RWPE1 (cell line): ENCODE measurements around the gene RAB40C.
A peak's percentile ranks its signal among the peaks of the same experiment; 100 is the strongest.

Experiments
- CTCF ChIA-PET: fragments of 350-600 bp; sonication (Branson Sonifier 250); formaldehyde crosslinking; extraction: SDS; loops from one replicate; lab custom pipeline; 2021; lab: Yijun Ruan, JAX
- POLR2A ChIA-PET: fragments of 400-600 bp; formaldehyde crosslinking; extraction: SDS; loops from one replicate; lab custom pipeline; 2020; ENCODE audit warnings: antibody characterized with exemption; ENCODE audit not compliant: low non-redundant PET; lab: Yijun Ruan, JAX
- DNase-seq: peaks from one replicate; pipeline ENCODE4 v3.0.0; 2012; ENCODE audit warnings: low spot score
- H3K27ac ChIP-seq: fragments of 450-650 bp; 2 replicates; pipeline ENCODE4 v1.5.1; 2017
- TF ChIP-seq, protein P1 (sequence below): fragments of 450-650 bp; conservative IDR thresholded peaks from 2 replicates; pipeline ENCODE4 v1.5.1; 2017; ENCODE audit warnings: low read depth, mild to moderate bottlenecking

RAB40C gene

GRCh38 chr16:554640-555365, 35.1 kb upstream of the RAB40C start:
- H3K27ac ChIP-seq = peak overlapping the region; percentile 99
- TF ChIP-seq, protein P1, sequence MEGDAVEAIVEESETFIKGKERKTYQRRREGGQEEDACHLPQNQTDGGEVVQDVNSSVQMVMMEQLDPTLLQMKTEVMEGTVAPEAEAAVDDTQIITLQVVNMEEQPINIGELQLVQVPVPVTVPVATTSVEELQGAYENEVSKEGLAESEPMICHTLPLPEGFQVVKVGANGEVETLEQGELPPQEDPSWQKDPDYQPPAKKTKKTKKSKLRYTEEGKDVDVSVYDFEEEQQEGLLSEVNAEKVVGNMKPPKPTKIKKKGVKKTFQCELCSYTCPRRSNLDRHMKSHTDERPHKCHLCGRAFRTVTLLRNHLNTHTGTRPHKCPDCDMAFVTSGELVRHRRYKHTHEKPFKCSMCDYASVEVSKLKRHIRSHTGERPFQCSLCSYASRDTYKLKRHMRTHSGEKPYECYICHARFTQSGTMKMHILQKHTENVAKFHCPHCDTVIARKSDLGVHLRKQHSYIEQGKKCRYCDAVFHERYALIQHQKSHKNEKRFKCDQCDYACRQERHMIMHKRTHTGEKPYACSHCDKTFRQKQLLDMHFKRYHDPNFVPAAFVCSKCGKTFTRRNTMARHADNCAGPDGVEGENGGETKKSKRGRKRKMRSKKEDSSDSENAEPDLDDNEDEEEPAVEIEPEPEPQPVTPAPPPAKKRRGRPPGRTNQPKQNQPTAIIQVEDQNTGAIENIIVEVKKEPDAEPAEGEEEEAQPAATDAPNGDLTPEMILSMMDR = no peak
- CTCF ChIA-PET = interaction anchor here (0.6 to 0.8 kb wide), 2 partner anchors 24 to 106 kb away, joined by 3 to 4 read pairs; no protein-coding TSS in a partner anchor
- peak; percentile 72 for DNase-seq
- POLR2A ChIA-PET = interaction anchor here (1.3 kb wide), 1 partner anchor 27 kb away, joined by 3 read pairs; the partner anchor contains the start of gene CAPN15

DNA sequence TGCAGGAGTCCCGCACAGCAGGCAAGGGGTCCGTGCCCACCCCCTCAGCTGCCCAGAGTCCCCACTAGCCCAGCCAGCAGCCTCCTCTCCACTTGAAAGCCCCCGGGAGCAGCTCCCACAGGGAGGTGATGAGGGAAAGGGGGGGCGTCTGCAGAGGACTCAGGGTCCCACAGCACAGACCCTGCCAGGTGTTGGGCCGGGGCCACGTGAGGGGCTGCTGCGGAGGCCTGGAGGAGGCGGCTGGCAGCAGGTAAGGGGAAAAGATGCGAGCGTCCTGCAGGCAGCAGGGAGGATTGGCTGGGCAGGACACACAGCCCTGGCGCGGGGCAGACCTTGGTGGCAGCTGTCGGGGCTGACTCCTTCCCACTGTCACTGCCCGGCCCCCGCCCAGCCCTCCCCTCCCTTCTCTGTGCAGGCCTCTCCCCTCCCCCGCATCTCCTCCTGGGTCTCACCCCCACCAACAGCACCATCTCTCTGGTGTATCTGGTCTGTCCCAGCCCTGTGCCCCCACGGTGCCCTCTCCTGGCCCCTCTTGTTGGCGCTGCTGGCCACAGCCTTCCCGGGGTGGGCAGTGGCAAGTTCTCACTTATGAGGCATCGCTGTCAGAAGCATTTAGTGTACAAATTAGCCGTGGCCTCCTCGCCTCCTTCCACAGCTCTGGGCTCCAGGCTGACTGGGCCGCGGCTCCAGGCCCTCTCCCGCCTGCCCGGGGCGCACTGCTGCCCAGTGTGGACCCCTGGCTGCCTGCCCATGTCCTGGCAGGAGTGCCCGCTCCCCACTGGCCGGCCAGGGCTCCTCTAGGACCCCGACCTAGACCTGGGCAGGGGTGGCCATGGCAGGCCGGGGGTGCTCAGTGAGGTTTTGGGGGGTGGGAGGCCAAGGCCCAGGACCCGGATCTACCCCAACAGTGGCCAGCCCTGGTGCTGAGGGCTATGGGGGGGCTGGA, 34.1 kb upstream of the RAB40C start:
- ChIA-PET POLR2A (interaction anchor here (0.6 to 1.3 kb wide), 2 partner anchors 22 to 28 kb away, joined by 3 read pairs; partner anchors contain the start of gene CAPN15), CTCF (interaction anchor here (0.5 to 0.8 kb wide), 4 partner anchors 25 to 490 kb away, joined by 3 to 8 read pairs (median 4); no protein-coding TSS in a partner anchor)
- TF ChIP-seq, protein P1 = no peak
- peak overlapping the region; percentile 99 for H3K27ac ChIP-seq
- no peak for DNase-seq

DNA sequence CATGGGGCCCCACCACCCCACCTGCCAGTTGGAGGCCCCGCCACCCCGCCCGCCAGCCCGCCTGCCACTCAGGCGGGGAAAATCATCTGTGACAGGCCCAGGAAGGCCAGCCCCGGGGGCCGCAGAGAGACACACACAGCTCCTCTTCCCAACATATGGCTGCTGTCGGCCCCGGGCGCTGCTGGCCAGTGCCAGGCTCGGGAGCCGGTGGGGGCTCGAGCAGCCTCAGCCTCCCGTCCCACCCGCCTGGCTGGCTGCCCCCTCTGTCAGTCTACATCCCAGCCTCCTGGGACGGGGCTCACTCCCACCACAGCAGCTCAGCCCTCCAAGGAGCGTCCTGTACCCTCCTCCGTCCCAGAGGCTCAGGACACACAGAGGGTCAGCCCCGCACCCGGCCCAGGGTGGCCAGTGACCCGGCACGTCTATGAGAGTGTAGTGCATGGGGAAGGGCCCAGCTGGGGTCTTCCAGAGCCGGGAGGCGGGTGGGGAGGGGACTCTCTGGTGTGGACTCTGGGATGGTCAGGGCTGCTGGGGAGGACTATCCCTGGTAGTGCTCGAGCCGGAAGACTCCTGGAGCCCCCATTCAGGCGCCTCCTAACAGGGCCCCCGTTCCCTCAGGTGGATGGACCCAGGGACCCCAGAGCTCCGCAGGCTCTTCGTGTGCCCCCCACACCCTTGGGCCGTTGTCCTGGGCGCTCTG, 33.2 kb upstream of the RAB40C start:
- POLR2A ChIA-PET = interaction anchor here (0.6 kb wide), 1 partner anchor 21 kb away, joined by 3 read pairs; no protein-coding TSS in a partner anchor
- CTCF ChIA-PET = no interaction called here
- DNase-seq = no peak
- TF ChIP-seq, protein P1 = no peak
- peak overlapping the region; percentile 99 for H3K27ac ChIP-seq

GRCh38 chr16:557463-558297, 32.2 kb upstream of the RAB40C start:
- ChIA-PET POLR2A (no interaction called here), CTCF (interaction anchor here (0.6 to 0.9 kb wide), 2 partner anchors 11 to 131 kb away, joined by 3 to 4 read pairs; no protein-coding TSS in a partner anchor)
- no peak for DNase-seq
- TF ChIP-seq, protein P1 = no peak
- no peak overlapping the region for H3K27ac ChIP-seq

DNA sequence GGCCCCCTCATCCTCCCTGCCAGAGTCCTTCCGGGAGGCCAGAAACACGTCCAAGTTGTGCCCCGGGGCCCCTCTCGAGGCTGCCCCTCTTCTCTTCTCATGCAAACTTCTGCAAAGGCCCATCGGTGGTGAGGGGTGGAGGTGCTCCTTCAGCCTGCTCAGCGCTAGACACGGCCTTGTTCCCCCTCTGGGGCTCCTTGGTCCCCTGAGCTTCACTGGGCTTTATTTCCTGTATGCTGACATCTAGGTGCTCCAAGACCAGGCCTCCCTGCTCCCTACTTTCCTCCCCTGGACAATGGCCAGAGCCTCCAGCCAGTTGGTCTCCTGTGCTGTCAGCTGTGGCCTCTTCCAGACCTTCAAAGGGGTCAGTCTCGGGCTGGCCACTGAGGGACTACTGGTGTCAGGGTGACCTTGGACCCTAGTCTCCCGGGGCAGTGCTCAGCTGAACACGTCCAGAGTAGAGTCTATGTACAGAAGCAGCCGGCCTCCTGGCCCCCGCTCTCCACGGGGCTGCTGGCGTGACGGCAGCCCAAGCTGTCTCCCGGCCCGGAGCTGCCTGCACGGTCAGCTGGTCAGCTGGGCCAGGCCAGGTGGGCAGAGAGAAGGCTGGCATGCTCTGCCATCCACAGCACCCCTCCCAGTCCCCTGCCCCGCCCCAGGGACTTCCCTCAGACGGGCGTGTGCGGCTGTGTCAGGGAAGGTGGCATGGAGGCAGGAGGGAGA, 31.4 kb upstream of the RAB40C start:
- CTCF ChIA-PET = interaction anchor here (1.0 kb wide), 1 partner anchor 24 kb away, joined by 4 read pairs; no protein-coding TSS in a partner anchor
- no peak overlapping the region for H3K27ac ChIP-seq
- no peak for DNase-seq
- TF ChIP-seq, protein P1 = no peak
- POLR2A ChIA-PET = no interaction called here
